Body of pancreas (tissue), 4 donors: Measurements from ENCODE around the gene SIPA1L3.

Source experiments
- CTCF ChIP-seq, 7 experiments: fragments of 450-650 bp in 4 of 7; fragments of 200-600 bp in 3 of 7; sonication (generic) in 3 of 7; IDR thresholded peaks; one replicate each; pipeline ENCODE4 v1.5.1; 2016 to 2019; ENCODE audit warnings: antibody characterized with exemption in 7 of 7
- POLR2A ChIP-seq, 3 donors: fragments of 450-650 bp; IDR thresholded peaks; one replicate each; pipeline ENCODE4 v1.6.1; 2016; ENCODE audit warnings: antibody characterized with exemption in 3 of 3, mild to moderate bottlenecking in 2 of 3

- TF ChIP-seq CTCF (IDR thresholded peaks at IDR 0.05) (no peak), POLR2A (IDR thresholded peaks at IDR 0.05) (no peak)
Observed at GRCh38 chr19:38028913-38029510, 122.0 kb downstream of the SIPA1L3 start.
